CMK (cell line): ENCODE measurements around the gene RNF126.
"Not testable (repeated sequence)": the region's sequence is repeated elsewhere in the genome, so short reads cannot be mapped to it uniquely, and the experiment has no call there.

Experiments used
- DNase-seq: peaks from one replicate; pipeline ENCODE4 v3.0.0-alpha.2; 2010; ENCODE audit warnings: low read depth

Gene RNF126

GRCh38 chr19:662962-663681 lies at the start of gene RNF126:
Gene RNF126, minus strand, starts transcription at chr19:663214. Its CDS starts 93 bp downstream, at chr19:663121.
- DNase-seq, result peak; percentile 79

- no peak for DNase-seq
Measured at GRCh38 chr19:711254-711653, 48.2 kb upstream of the RNF126 start.

GRCh38 chr19:710767-711166 lies 47.8 kb upstream of the RNF126 start:
- DNase-seq, result no peak

- no peak for DNase-seq
Measured at GRCh38 chr19:709965-710571, 47.1 kb upstream of the RNF126 start.

- DNase-seq, result no peak
Measured at GRCh38 chr19:709196-709964, 46.4 kb upstream of the RNF126 start.

- DNase-seq, result no peak
Measured at GRCh38 chr19:708154-709143, 45.4 kb upstream of the RNF126 start, which contains the start of gene PALM. Gene PALM, plus strand, starts transcription at chr19:708935. Its CDS starts 212 bp downstream, at chr19:709147.

GRCh38 chr19:704447-704741 lies 41.4 kb upstream of the RNF126 start:
- no peak for DNase-seq

GRCh38 chr19:703651-704446 lies 40.8 kb upstream of the RNF126 start:
- DNase-seq, result peak; percentile 97

- DNase-seq, result no peak
Measured at GRCh38 chr19:703329-703650, 40.3 kb upstream of the RNF126 start.

- not testable (repeated sequence) for DNase-seq
Measured at GRCh38 chr19:702847-703246, 39.8 kb upstream of the RNF126 start.

GRCh38 chr19:699885-700284 lies 36.9 kb upstream of the RNF126 start:
- not testable (repeated sequence) for DNase-seq

- DNase-seq, result not testable (repeated sequence)
Measured at GRCh38 chr19:698529-698928, 35.5 kb upstream of the RNF126 start.

- DNase-seq, result peak; percentile 71
Measured at GRCh38 chr19:695352-695949, 32.4 kb upstream of the RNF126 start, which contains the start of gene PRSS57. Gene PRSS57, minus strand, starts transcription at chr19:695452. Its CDS starts 22 bp downstream, at chr19:695430.

- no peak for DNase-seq
Measured at GRCh38 chr19:694481-695351, 31.7 kb upstream of the RNF126 start.

GRCh38 chr19:690203-690602 lies 27.2 kb upstream of the RNF126 start:
- no peak for DNase-seq

- DNase-seq, result no peak
Measured at GRCh38 chr19:688992-689391, 26.0 kb upstream of the RNF126 start.

- DNase-seq, result no peak
Measured at GRCh38 chr19:688214-688613, 25.2 kb upstream of the RNF126 start.

- DNase-seq, result no peak
Measured at GRCh38 chr19:687569-688166, 24.7 kb upstream of the RNF126 start.

GRCh38 chr19:686589-687297 lies 23.7 kb upstream of the RNF126 start:
- no peak for DNase-seq
